Suprapubic skin (tissue), 3 donors: ENCODE data around the gene SPATA31A6.
"Not testable (repeated sequence)": the region's sequence is repeated elsewhere in the genome, so short reads cannot be mapped to it uniquely, and the experiment has no call there.

Experiments used
- EP300 ChIP-seq: sonication (generic); formaldehyde crosslinking; IDR thresholded peaks from one replicate; pipeline ENCODE4 v1.6.1; 2017; ENCODE audit warnings: antibody characterized with exemption
- TF ChIP-seq, protein P1 (sequence below), 2 donors: fragments of 200-600 bp in 1 of 2; fragments of 450-650 bp in 1 of 2; sonication (generic) in 1 of 2; IDR thresholded peaks; one replicate each; pipeline ENCODE4 v1.5.1; 2016 to 2019; ENCODE audit warnings: antibody characterized with exemption in 2 of 2, mild to moderate bottlenecking in 1 of 2, moderate library complexity in 1 of 2

DNA sequence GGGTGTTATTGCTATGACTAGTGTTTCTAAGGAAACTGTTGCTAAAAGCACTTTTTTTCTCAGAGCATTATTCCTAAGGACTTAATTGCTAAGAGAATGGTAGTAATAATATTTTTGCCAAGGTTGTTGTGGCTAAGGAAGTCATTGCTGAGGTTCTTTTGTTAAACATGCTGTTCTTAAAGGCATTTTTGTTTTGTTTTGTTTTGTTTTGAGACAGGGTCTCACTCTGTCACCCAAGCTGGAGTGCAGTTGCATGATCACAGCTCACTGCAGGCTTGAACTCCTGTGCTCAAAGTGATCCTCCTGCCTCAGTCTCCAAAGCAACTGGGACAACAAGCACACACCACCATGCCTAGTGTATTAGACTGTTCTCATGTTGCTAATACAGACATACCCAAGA, 51.2 kb downstream of the SPATA31A6 start:
- TF ChIP-seq, protein P1, sequence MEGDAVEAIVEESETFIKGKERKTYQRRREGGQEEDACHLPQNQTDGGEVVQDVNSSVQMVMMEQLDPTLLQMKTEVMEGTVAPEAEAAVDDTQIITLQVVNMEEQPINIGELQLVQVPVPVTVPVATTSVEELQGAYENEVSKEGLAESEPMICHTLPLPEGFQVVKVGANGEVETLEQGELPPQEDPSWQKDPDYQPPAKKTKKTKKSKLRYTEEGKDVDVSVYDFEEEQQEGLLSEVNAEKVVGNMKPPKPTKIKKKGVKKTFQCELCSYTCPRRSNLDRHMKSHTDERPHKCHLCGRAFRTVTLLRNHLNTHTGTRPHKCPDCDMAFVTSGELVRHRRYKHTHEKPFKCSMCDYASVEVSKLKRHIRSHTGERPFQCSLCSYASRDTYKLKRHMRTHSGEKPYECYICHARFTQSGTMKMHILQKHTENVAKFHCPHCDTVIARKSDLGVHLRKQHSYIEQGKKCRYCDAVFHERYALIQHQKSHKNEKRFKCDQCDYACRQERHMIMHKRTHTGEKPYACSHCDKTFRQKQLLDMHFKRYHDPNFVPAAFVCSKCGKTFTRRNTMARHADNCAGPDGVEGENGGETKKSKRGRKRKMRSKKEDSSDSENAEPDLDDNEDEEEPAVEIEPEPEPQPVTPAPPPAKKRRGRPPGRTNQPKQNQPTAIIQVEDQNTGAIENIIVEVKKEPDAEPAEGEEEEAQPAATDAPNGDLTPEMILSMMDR (IDR thresholded peaks at IDR 0.05), result not testable (repeated sequence)
- not testable (repeated sequence) for TF ChIP-seq EP300
